Activated naive CD4-positive, alpha-beta T cell treated with anti-CD3 and anti-CD28 coated beads for 36 hours (primary cell): ENCODE results near the gene CHSY1. TPM values are rescaled to one million over a fixed set of nuclear protein-coding genes. Genes with fewer than 3 reads are reported as not detected.
A peak's percentile ranks its signal among the peaks of the same experiment; 100 is the strongest.

ENCODE experiments used
- CTCF ChIA-PET: fragments of 350-600 bp; sonication (Branson Sonifier 250); formaldehyde crosslinking; loops from one replicate; lab custom pipeline; 2021; ENCODE audit warnings: antibody characterized with exemption; lab: Charles Lee
- DNase-seq: peaks from one replicate; pipeline ENCODE4 v3.0.0-alpha.2; 2020
- H3K27ac Mint-ChIP-seq: one replicate; pipeline ENCODE4 v1.8.0; 2021; ENCODE audit warnings: mild to moderate bottlenecking, mixed read lengths
- H3K27me3 Mint-ChIP-seq: one replicate; pipeline ENCODE4 v1.8.0; 2021; ENCODE audit warnings: low read depth, mixed read lengths
- H3K36me3 Mint-ChIP-seq: one replicate; pipeline ENCODE4 v1.8.0; 2021; ENCODE audit warnings: low read depth, mixed read lengths
- H3K4me1 Mint-ChIP-seq: one replicate; pipeline ENCODE4 v1.8.0; 2021; ENCODE audit warnings: low read depth, mixed read lengths
- H3K4me3 Mint-ChIP-seq: one replicate; pipeline ENCODE4 v1.8.0; 2021; ENCODE audit warnings: mild to moderate bottlenecking, moderate library complexity, mixed read lengths
- H3K9me3 Mint-ChIP-seq: one replicate; pipeline ENCODE4 v1.8.0; 2021; ENCODE audit warnings: mixed read lengths
- intact Hi-C: fragments of 100-400 bp; cut with micrococcal nuclease; formaldehyde crosslinking; loops from one replicate; pipeline ENCODE4 v1.15.1; 2023
- total RNA-seq, 2 experiments: library from RNA; stranded (reverse); gene quantifications; one replicate each; pipeline ENCODE4 v1.2.3, GENCODE V29; 2021

Gene CHSY1
- total RNA-seq, 2 experiments from 2014 or later, result 19.5 to 21.8 TPM

GRCh38 chr15:101138086-101138660, 113.7 kb downstream of the CHSY1 start:
- Mint-ChIP-seq H3K4me1 (peaks cover 19% of the 10 kb centered on the region), H3K9me3 (peaks cover 4% of the 10 kb centered on the region)

GRCh38 chr15:101137312-101137940, 114.4 kb downstream of the CHSY1 start:
- intact Hi-C loops, result loop anchor here (2.0 kb wide), 1 partner anchor 21 kb away; no protein-coding TSS in a partner anchor
- CTCF ChIA-PET, result interaction anchor here (1.2 kb wide), 1 partner anchor 121 kb away, joined by 3 read pairs; no protein-coding TSS in a partner anchor
- Mint-ChIP-seq H3K27ac (no peak overlapping the region), H3K4me1 (peaks cover 19% of the 10 kb centered on the region), H3K27me3 (peaks cover 8% of the 10 kb centered on the region), H3K9me3 (peaks cover 4% of the 10 kb centered on the region), H3K4me3 (no peak overlapping the region), H3K36me3 (no peaks in the 10 kb centered on the region)
- DNase-seq, result peak; percentile 25

More at GRCh38 chr15:101138086-101138660, 113.7 kb downstream of the CHSY1 start:
- no peak overlapping the region for H3K4me3 Mint-ChIP-seq
- CTCF ChIA-PET, result interaction anchor here (1.2 kb wide), 1 partner anchor 120 kb away, joined by 3 read pairs; no protein-coding TSS in a partner anchor
- no peak for DNase-seq
- no peak overlapping the region for H3K27ac Mint-ChIP-seq
- H3K36me3 Mint-ChIP-seq, result no peaks in the 10 kb centered on the region
- intact Hi-C loops, result no loop called here
- peaks cover 8% of the 10 kb centered on the region for H3K27me3 Mint-ChIP-seq

GRCh38 chr15:101136381-101137268, 115.2 kb downstream of the CHSY1 start:
- Mint-ChIP-seq H3K4me3 (no peak overlapping the region), H3K36me3 (no peaks in the 10 kb centered on the region), H3K27me3 (peaks cover 8% of the 10 kb centered on the region), H3K27ac (no peak overlapping the region), H3K4me1 (peaks cover 19% of the 10 kb centered on the region), H3K9me3 (peaks cover 4% of the 10 kb centered on the region)
- DNase-seq, result no peak
- CTCF ChIA-PET, result interaction anchor here (1.3 kb wide), 1 partner anchor 47 kb away, joined by 5 read pairs; no protein-coding TSS in a partner anchor
- intact Hi-C loops, result loop anchor here (2.0 kb wide), 1 partner anchor 22 kb away; no protein-coding TSS in a partner anchor

- H3K4me1 Mint-ChIP-seq, result peaks cover 19% of the 10 kb centered on the region
- CTCF ChIA-PET, result interaction anchor here (1.3 kb wide), 1 partner anchor 46 kb away, joined by 5 read pairs; no protein-coding TSS in a partner anchor
- DNase-seq, result no peak
These were observed 116.2 kb downstream of the CHSY1 start for GRCh38 chr15:101135532-101136166.

GRCh38 chr15:101134780-101135179, 117.1 kb downstream of the CHSY1 start:
- no peak overlapping the region for H3K4me3 Mint-ChIP-seq
- H3K9me3 Mint-ChIP-seq, result peaks cover 4% of the 10 kb centered on the region
- H3K27ac Mint-ChIP-seq, result no peak overlapping the region
- no peaks in the 10 kb centered on the region for H3K36me3 Mint-ChIP-seq
- H3K27me3 Mint-ChIP-seq, result peaks cover 13% of the 10 kb centered on the region
- CTCF ChIA-PET, result no interaction called here
- peaks cover 19% of the 10 kb centered on the region for H3K4me1 Mint-ChIP-seq
- DNase-seq, result no peak
- intact Hi-C loops, result no loop called here

More at GRCh38 chr15:101135532-101136166, 116.2 kb downstream of the CHSY1 start:
- Mint-ChIP-seq H3K27ac (no peak overlapping the region), H3K4me3 (no peak overlapping the region), H3K36me3 (no peaks in the 10 kb centered on the region), H3K9me3 (peaks cover 4% of the 10 kb centered on the region), H3K27me3 (peaks cover 8% of the 10 kb centered on the region)
- intact Hi-C loops, result loop anchor here (2.0 kb wide), 1 partner anchor 23 kb away; no protein-coding TSS in a partner anchor

- H3K36me3 Mint-ChIP-seq, result no peaks in the 10 kb centered on the region
- no peak overlapping the region for H3K4me3 Mint-ChIP-seq
- H3K4me1 Mint-ChIP-seq, result peaks cover 21% of the 10 kb centered on the region
- peaks cover 4% of the 10 kb centered on the region for H3K9me3 Mint-ChIP-seq
- H3K27me3 Mint-ChIP-seq, result peaks cover 13% of the 10 kb centered on the region
- CTCF ChIA-PET, result interaction anchor here (1.0 kb wide), 1 partner anchor 19 kb away, joined by 3 read pairs; no protein-coding TSS in a partner anchor
- H3K27ac Mint-ChIP-seq, result no peak overlapping the region
- intact Hi-C loops, result no loop called here
- no peak for DNase-seq
These were observed 118.0 kb downstream of the CHSY1 start for GRCh38 chr15:101133751-101134261.

- H3K27ac Mint-ChIP-seq, result no peak overlapping the region
- DNase-seq, result no peak
- peaks cover 27% of the 10 kb centered on the region for H3K4me1 Mint-ChIP-seq
- H3K27me3 Mint-ChIP-seq, result peaks cover 13% of the 10 kb centered on the region
- peaks cover 4% of the 10 kb centered on the region for H3K9me3 Mint-ChIP-seq
- peaks cover 3% of the 10 kb centered on the region for H3K36me3 Mint-ChIP-seq
- no peak overlapping the region for H3K4me3 Mint-ChIP-seq
- intact Hi-C loops, result no loop called here
- CTCF ChIA-PET, result no interaction called here
These were observed 118.7 kb downstream of the CHSY1 start for GRCh38 chr15:101133181-101133460.

- peaks cover 32% of the 10 kb centered on the region for H3K4me1 Mint-ChIP-seq
- CTCF ChIA-PET, result no interaction called here
- H3K4me3 Mint-ChIP-seq, result no peak overlapping the region
- peaks cover 4% of the 10 kb centered on the region for H3K9me3 Mint-ChIP-seq
- peaks cover 13% of the 10 kb centered on the region for H3K27me3 Mint-ChIP-seq
- peaks cover 4% of the 10 kb centered on the region for H3K36me3 Mint-ChIP-seq
- DNase-seq, result no peak
- no peak overlapping the region for H3K27ac Mint-ChIP-seq
- intact Hi-C loops, result no loop called here
These were observed 119.3 kb downstream of the CHSY1 start for GRCh38 chr15:101132390-101133180.

- CTCF ChIA-PET, result no interaction called here
- no peak overlapping the region for H3K4me3 Mint-ChIP-seq
- peaks cover 33% of the 10 kb centered on the region for H3K4me1 Mint-ChIP-seq
- peaks cover 8% of the 10 kb centered on the region for H3K27me3 Mint-ChIP-seq
- no peak for DNase-seq
- H3K36me3 Mint-ChIP-seq, result peaks cover 4% of the 10 kb centered on the region
- intact Hi-C loops, result no loop called here
- H3K9me3 Mint-ChIP-seq, result peaks cover 4% of the 10 kb centered on the region
- no peak overlapping the region for H3K27ac Mint-ChIP-seq
These were observed 120.1 kb downstream of the CHSY1 start for GRCh38 chr15:101131489-101132389.

GRCh38 chr15:101129851-101130380, 121.9 kb downstream of the CHSY1 start:
- CTCF ChIA-PET, result no interaction called here
- DNase-seq, result no peak
- Mint-ChIP-seq H3K36me3 (peaks cover 4% of the 10 kb centered on the region), H3K4me3 (no peak overlapping the region), H3K27ac (no peak overlapping the region), H3K9me3 (peaks cover 4% of the 10 kb centered on the region), H3K4me1 (peaks cover 38% of the 10 kb centered on the region), H3K27me3 (peaks cover 4% of the 10 kb centered on the region)
- intact Hi-C loops, result loop anchor here (5.0 kb wide), 1 partner anchor 533 kb away; no protein-coding TSS in a partner anchor
